OCI-LY3 (cell line): Measurements from ENCODE around the gene CES3.

Source experiments
- CTCF ChIP-seq: fragments of 200-600, 300-600 bp; sonication (generic); IDR thresholded peaks from 2 replicates; pipeline ENCODE4 v1.5.1; 2014; ENCODE audit warnings: antibody characterized with exemption, low read length, low read depth
- EZH2phosphoT487 ChIP-seq: fragments of 200-600 bp; shearing (Covaris generic); IDR thresholded peaks from 2 replicates; pipeline ENCODE4 v1.6.1; 2018; ENCODE audit warnings: antibody characterized with exemption, mixed run types, low read depth

- TF ChIP-seq CTCF (no peak), EZH2phosphoT487 (no peak)
Observed at GRCh38 chr16:66914541-66914940, 46.5 kb upstream of the CES3 start.
